ENCODE data around the gene IRGC.

IRGC gene

DNA sequence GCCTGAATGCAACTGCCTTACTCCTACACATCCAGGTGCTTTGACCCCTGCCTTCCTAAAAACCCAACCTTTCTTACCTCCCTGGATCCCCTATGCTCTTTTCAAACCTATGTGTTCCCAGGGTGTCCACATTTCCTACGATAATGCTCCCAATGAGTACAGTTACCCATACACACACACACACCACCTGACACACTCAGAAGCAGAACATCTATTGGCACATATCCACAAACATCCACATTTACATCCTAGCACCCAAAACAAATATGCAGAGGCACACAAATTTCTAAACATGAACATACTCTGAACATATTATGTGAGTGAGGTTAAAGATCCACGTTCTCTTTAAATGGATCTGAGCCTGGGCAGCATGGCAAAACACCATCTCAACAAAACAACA lies 23.5 kb upstream of the IRGC start:
- DNase-seq: no peak

- DNase-seq: no peak
Measured at GRCh38 chr19:43692877-43693276, 23.0 kb upstream of the IRGC start.

- no peak for DNase-seq
Measured at GRCh38 chr19:43694553-43694952, 21.3 kb upstream of the IRGC start.

DNA sequence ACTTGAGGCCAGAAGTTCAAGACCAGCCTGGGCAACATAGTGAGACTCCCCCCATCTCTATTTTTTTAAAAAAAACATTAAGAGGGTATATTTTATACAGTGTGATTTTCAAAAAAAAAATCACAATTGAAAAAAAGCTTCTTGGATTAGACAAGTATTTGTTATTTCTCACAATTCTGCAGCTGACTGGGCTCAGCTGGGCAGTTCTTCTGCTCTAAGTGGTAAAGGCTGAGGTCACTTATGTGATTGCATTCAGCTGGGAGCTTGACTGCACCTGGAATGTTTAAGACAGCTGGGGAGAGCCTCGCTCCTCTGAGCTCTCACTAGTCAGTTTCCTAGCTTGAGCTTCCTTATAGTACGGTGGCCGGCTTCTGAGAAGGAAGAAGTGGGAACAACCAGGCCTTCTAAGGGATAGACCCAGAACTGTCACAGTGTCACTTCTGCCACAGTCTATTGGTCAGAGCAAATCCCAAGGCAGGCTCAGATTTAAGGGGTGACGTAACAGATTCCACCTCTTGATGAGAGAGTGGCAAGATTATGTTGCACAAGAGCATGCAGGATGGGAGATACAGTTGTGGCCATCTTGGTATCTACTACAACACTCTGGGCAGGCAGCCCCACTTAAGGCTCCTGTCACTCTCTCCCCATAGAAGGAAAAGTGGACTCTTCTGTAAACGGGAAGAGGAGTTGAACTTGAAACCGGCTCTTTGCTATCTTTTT lies 19.7 kb upstream of the IRGC start:
- DNase-seq: no peak

GRCh38 chr19:43697295-43697694 lies 18.6 kb upstream of the IRGC start:
- DNase-seq: no peak

- DNase-seq: no peak
Measured at GRCh38 chr19:43699506-43700394, 16.1 kb upstream of the IRGC start.

DNA sequence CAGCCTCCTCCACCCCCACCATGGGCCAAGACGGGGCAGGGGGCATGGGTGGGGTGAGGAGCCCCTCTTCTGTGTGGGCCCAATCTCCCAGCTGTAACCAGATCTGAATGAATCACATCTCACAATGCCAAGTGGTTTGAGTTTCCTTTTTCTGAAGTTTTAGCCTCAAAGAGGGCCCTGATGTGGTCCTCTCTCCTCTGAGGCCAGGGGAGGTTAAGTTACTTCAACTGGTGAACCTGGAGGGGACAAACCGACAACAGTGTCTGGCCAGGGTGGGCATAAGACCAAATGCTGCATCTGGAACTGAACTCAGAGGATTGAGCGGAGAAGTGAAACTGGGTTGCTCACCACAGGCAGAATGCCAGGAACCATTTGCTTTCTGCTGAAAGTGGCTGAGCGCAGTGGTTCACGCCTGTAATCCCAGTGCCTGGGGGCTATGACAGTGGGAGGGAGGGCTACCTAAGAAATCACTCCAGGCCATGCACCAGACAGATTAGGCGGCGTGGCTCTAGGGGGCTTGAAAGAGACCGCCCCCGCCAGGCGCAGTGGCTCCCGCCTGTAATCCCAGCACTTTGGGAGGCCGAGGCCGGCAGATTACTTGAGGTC lies 15.4 kb upstream of the IRGC start:
- DNase-seq: peak; percentile 40

DNA sequence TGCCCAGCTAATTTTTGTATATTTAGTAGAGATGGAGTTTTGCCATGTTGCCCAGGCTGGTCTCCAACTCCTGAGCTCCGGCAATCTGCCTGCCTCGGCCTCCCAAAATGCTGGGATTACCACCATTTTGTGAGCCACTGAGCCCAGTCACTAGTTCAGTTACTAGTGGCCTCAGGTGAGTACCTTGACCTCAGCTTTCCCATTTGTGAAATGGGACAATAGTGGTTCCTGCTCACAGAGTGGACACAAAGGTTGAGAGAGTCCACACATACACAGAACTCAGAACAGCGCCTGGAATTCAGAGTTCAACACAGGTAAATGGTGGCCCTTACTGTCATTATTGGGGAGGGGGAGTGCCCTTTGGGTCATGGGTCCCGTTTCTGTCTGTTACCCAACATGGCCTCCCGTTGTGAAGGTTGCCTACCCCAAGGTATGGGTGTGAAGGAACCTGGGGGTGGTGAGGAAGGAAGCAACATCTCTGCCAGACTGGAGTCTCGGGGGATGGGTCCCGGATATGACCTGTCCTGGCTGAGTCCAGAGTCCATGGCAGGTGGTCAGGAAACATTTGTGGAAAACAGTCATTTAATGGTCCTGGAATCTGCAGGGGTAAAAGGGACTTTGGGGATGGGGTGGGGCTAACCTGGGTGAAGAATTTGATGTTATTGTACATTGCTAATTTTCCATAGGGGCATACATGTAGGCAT lies 11.7 kb upstream of the IRGC start:
- DNase-seq: no peak

DNA sequence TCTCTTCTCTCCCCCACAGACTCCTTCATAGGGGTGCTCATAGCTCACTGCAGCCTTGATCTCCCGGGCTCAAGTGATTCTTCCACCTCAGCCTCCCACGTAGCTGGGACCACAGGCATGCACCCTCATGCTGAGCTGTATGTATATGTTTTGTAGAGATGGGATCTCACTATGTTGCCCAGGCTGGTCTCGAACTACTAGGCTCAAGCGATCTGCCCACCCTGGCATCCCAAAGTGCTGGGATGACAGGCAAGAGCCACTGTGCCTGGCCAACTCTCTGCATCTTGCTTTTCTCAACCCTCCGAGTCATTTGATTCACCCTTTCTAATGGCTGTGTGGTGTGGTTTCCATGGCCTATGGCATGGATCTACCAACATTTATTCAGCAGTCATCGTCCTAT lies 10.1 kb upstream of the IRGC start:
- DNase-seq: no peak

GRCh38 chr19:43707158-43707712 lies 8.6 kb upstream of the IRGC start:
- DNase-seq: no peak

- no peak for DNase-seq
Measured at GRCh38 chr19:43708716-43709115, 7.2 kb upstream of the IRGC start.

- DNase-seq: no peak
Measured at GRCh38 chr19:43711751-43712355, 4.0 kb upstream of the IRGC start.

GRCh38 chr19:43713208-43713607 lies 2.7 kb upstream of the IRGC start:
- no peak for DNase-seq

- no peak for DNase-seq
Measured at GRCh38 chr19:43718627-43719377, 2.9 kb downstream of the IRGC start.

- DNase-seq: no peak
Measured at GRCh38 chr19:43719378-43719868, 3.5 kb downstream of the IRGC start.

DNA sequence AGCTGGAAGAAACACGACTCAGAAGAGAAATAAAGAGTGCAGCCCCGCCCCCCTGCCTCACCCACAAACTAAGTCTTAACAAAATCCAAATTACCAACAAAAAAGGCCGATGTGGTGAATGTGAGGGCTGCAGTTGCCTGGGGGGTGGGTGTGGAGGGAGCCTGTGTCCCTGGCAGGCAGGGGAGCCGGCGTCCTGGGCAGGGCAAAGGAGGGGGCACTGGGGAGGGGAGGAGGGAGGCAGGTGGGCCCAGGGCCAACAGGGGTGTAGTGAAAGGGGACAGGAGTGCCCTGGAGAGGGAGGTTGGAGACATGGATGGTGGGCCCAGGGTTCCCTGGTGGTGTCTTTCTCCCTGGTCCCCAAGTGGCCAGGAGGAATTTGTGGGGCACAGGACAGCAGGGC lies 4.0 kb downstream of the IRGC start:
- no peak for DNase-seq

GRCh38 chr19:43720936-43721335 lies 5.1 kb downstream of the IRGC start:
- DNase-seq: peak; percentile 11

DNA sequence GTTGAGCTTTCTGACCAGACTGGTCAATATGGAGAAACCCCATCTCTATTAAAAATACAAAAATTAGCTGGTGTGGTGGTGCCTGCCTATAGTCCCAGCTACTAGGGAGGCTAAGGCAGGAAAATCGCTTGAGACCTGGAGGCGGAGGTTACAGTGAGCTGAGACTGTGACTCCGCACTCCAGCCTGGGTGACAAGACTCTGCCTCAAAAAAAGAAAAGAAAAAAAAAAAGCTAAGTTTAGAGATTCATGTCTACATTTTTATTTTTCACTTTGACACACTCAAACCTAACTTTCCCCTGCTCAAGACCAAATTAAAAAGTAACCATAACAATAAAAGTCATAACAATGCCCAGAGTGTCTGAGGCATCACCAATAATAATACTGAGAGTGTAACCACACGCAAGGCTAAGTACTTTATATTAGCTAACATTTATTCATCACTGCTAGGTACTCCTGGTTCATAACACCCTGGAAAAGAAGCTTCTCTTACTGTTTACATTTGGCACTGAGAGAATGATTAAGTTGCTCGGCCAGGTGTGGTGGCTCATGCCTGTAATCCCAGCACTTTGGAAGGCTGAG lies 5.7 kb downstream of the IRGC start:
- DNase-seq: no peak

GRCh38 chr19:43723588-43723987 lies 7.7 kb downstream of the IRGC start:
- DNase-seq: no peak

GRCh38 chr19:43724896-43725295 lies 9.0 kb downstream of the IRGC start:
- DNase-seq: no peak

GRCh38 chr19:43725468-43725867 lies 9.6 kb downstream of the IRGC start:
- DNase-seq: no peak

Measured in GOT3 (cell line).